AG09309 (cell line): ENCODE results near the gene FGF19.

ENCODE experiments used
- DNase-seq: peaks from one replicate; pipeline ENCODE4 v3.0.0-alpha.2; 2010; ENCODE audit warnings: low read depth
- H3K4me3 ChIP-seq: 2 replicates; pipeline ENCODE4 v1.5.1; 2011; ENCODE audit warnings: mild to moderate bottlenecking, low read depth, low read length, moderate library complexity; ENCODE audit not compliant: control insufficient read depth
- CTCF ChIP-seq: IDR thresholded peaks from 2 replicates; pipeline ENCODE4 v1.5.1; 2011; ENCODE audit warnings: mild to moderate bottlenecking, low read depth, low read length, inconsistent platforms; ENCODE audit not compliant: insufficient read depth, control insufficient read depth; ENCODE audit errors: missing control alignments

Gene FGF19

GRCh38 chr11:69667619-69668604 is 35.9 kb downstream of the FGF19 start:
- no peak for DNase-seq
- TF ChIP-seq CTCF, result no peak
- H3K4me3 ChIP-seq, result no peak overlapping the region

GRCh38 chr11:69666752-69667536 is 36.9 kb downstream of the FGF19 start:
- H3K4me3 ChIP-seq, result no peak overlapping the region
- DNase-seq, result no peak
- no peak for TF ChIP-seq CTCF

GRCh38 chr11:69666261-69666660 is 37.6 kb downstream of the FGF19 start:
- no peak for TF ChIP-seq CTCF
- no peak overlapping the region for H3K4me3 ChIP-seq

GRCh38 chr11:69665669-69666068 is 38.2 kb downstream of the FGF19 start:
- no peak overlapping the region for H3K4me3 ChIP-seq
- no peak for TF ChIP-seq CTCF
- DNase-seq, result no peak

More at GRCh38 chr11:69666261-69666660, 37.6 kb downstream of the FGF19 start:
- no peak for DNase-seq

- no peak for TF ChIP-seq CTCF
- no peak overlapping the region for H3K4me3 ChIP-seq
- no peak for DNase-seq
These were observed 38.9 kb downstream of the FGF19 start for GRCh38 chr11:69664901-69665300.

GRCh38 chr11:69664103-69664775 is 39.6 kb downstream of the FGF19 start:
- no peak for TF ChIP-seq CTCF
- no peak for DNase-seq
- H3K4me3 ChIP-seq, result no peak overlapping the region
